ENCODE data around the gene NAT9.

DNA sequence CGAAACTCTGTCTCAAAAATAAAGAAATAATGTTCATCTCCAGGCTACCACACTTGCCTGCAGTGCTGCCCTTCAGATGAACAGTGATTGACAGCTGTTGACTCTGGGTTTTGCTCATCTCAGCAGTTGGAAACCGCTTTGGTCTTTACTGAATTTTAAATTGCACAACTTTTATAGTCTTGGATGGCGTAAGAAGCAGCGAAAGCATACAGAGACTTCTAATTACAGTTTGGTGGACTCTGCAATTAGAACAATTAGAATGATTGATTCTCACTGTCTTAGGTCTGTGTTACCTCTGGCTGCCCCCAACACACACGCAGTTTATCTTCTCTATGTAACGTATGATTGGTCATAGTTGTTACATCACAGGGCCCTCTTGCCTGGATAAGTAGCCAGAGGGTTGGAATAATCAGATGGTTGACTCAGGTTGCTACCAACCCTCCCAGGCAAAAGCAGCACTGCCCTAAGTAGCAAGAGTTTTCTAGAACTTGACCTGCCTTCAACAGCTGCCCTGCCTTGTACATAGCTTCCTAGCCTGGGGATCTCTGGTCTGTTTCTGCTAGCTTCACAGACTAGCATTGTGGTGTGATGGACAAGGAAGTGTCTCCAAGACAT lies 1.9 kb upstream of the NAT9 start:
- TF ChIP-seq YY1 (tag by site-specific recombination; IDR thresholded peaks at IDR 0.05): no peak
- TF ChIP-seq ZNF704 (tag by site-specific recombination; IDR thresholded peaks at IDR 0.05): no peak
- TF ChIP-seq ZBTB8A (tag by site-specific recombination; IDR thresholded peaks at IDR 0.05): no peak
- no peak for TF ChIP-seq CTCF (tag by site-specific recombination; IDR thresholded peaks at IDR 0.05)
- TF ChIP-seq, protein P1, sequence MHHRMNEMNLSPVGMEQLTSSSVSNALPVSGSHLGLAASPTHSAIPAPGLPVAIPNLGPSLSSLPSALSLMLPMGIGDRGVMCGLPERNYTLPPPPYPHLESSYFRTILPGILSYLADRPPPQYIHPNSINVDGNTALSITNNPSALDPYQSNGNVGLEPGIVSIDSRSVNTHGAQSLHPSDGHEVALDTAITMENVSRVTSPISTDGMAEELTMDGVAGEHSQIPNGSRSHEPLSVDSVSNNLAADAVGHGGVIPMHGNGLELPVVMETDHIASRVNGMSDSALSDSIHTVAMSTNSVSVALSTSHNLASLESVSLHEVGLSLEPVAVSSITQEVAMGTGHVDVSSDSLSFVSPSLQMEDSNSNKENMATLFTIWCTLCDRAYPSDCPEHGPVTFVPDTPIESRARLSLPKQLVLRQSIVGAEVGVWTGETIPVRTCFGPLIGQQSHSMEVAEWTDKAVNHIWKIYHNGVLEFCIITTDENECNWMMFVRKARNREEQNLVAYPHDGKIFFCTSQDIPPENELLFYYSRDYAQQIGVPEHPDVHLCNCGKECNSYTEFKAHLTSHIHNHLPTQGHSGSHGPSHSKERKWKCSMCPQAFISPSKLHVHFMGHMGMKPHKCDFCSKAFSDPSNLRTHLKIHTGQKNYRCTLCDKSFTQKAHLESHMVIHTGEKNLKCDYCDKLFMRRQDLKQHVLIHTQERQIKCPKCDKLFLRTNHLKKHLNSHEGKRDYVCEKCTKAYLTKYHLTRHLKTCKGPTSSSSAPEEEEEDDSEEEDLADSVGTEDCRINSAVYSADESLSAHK (tag by site-specific recombination; IDR thresholded peaks at IDR 0.05): no peak
